Skeletal muscle cell (primary cell): ENCODE measurements around the gene HPX.

Experiments used
- DNase-seq: peaks from one replicate; pipeline ENCODE4 v3.0.0-alpha.2; 2010; ENCODE audit warnings: low read depth
- H3K4me3 ChIP-seq: 2 replicates; pipeline ENCODE4 v1.5.1; 2011; ENCODE audit warnings: low read depth, mild to moderate bottlenecking, control low read depth, low read length, moderate library complexity

The HPX gene

DNA sequence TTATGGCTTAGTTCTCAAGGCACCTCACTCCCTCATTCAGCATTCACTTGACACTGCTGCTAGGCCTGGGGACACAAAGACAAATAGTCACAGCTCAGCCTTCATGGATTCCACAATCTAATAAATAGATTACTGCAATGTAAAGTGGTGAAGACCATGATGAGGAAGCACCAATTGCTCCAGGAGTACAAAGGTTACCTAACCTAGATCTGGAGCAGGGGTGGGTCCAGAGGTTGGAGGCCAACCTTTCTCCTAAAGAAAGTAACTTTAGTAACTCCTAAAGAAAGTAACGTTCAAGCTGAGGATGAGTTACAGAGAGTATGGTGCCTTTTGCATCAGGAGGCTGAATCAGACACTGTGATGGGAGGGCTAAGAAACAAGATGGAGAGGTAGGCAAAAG lies 28.8 kb upstream of the HPX start:
- no peak for DNase-seq
- no peak overlapping the region for H3K4me3 ChIP-seq

DNA sequence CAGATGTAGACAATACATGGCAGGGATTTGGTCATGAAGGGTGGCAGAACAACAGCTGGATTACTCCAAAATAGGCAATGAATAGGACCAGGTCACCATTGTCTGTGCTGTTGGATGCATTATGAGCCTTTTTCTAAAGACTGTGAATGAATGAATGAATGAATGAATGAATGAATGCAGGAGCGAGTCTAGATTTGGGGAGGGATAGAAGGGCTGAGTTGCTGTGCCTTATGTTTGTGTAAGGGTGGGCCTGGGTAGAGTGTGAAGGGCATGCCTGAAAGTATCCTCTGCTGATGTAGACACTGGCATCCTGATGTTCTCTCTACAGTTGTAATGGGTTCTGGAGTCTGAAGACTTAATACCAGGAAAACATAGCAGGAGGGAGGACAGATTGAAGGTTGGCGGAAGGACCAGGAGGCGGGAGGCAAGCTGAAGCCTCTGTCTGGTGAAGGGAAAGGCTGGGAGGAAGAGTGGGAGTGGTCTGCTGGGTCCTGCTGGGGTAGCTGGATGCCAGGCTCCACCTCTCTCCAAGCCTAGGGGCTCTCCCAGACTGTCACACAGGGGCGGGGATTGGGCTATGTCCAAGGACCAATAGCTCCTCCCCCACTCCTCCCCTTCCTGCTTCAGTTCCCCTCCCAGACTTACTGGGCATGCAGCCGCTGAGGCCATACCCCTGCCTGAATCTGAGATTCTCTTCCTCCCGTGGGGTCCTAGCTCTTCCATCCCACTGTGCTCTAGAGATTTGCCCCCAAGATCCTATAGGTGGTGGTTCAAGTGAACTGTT lies 28.1 kb upstream of the HPX start:
- DNase-seq: peak; percentile 68

GRCh38 chr11:6459099-6459450 lies 18.3 kb upstream of the HPX start:
- H3K4me3 ChIP-seq: no peak overlapping the region
- no peak for DNase-seq

More for the DNA sequence above, 28.1 kb upstream of the HPX start:
- H3K4me3 ChIP-seq: no peak overlapping the region

- DNase-seq: no peak
- no peak overlapping the region for H3K4me3 ChIP-seq
Observed at GRCh38 chr11:6458352-6459098, 17.7 kb upstream of the HPX start.

DNA sequence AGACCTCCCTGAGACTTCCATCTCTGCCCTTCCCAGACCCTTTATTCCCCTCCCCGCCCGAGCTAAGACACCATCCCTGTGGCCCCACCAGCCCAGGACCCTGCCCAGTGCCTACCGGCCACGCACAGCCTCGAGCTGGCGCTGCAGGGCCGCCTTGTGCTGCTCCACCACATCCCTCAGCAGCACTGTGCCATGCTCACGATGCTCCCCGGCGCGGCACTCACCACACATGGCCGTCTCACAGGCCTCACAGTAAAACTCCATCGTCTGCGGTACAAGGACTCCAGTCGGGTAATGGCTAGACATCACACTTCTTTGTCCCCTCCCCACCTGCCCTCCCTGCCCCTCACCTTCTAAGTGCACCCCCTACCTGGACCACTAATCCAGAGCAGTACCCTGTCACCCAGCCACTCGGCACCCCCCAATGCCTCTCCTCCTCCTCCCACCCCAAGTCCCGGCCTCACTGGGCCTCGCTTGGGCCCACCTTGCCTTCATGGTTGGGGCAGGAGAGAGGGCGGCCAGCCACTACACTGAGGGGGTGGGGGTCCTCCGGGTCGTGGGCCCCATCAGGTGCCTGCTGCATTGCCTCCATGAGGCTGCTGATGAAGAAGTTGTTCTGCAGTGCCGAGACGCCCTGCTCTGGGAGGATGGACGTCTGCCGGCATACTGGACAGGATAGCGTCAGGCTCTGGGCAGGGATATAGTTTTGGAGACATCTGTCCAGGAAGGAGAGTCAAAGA lies 17.0 kb upstream of the HPX start:
- H3K4me3 ChIP-seq: no peak overlapping the region
- no peak for DNase-seq

DNA sequence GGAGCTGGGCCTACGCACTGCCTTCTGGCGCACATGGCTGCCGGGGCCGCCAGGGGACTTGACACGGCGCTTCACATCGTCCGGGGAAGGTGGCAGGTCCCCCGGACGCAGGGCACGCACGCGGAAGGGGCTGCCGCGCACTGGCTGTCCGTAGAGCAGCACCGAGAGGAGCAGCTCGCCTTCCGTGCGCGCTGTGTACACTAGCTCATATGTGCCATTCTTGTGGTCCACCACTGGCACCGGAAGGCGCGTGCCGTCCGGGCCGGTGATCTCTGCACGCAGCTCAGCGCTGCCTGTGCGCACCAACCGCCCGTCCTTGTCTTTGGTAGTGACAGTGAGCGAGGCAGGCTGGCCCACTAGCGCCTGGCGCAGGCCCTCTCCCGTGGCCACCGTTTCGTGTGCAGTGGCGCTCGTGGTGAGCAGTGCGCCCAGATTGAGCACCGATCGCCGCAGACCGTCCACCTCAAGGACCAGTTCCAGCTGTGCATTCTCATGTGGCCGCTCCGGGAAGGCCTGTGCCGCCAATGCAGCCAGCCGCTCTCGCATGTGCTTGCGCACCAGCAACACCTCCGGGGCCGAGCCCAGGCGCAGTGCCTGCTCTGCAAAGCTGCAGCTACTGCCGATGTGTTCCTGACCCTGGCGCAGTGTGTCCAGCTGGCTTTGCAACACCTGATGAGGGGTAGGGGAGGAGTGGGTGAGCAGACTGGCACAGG lies 15.7 kb upstream of the HPX start:
- no peak for DNase-seq
- no peak overlapping the region for H3K4me3 ChIP-seq

- no peak overlapping the region for H3K4me3 ChIP-seq
- no peak for DNase-seq
Observed at GRCh38 chr11:6455070-6455469, 14.3 kb upstream of the HPX start.

GRCh38 chr11:6453152-6453551 lies 12.4 kb upstream of the HPX start:
- no peak overlapping the region for H3K4me3 ChIP-seq
- DNase-seq: no peak

DNA sequence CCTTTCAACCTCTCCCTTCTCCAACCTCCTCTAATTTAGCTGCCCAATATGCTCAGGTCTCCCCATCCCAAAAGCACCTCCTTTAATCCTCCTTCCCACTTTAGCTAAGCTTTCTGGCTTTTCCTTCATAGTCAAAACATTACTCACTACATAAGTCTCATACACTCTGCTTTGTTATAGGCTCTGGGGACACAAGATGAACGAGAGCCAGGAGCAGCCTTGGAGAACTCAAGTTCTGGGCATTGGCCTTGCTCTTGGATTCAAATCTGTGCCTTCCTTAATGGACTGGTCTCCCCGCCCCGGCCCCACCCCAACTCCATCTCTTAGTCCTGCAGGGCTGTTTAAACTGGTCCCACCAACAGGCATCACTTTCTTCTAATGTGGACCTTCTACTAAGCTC lies 11.4 kb upstream of the HPX start:
- DNase-seq: no peak
- H3K4me3 ChIP-seq: no peak overlapping the region

GRCh38 chr11:6448574-6448973 lies 7.8 kb upstream of the HPX start:
- no peak for DNase-seq
- no peak overlapping the region for H3K4me3 ChIP-seq

- DNase-seq: peak; percentile 12
- no peak overlapping the region for H3K4me3 ChIP-seq
Observed at GRCh38 chr11:6443269-6444003, 2.6 kb upstream of the HPX start.

- DNase-seq: no peak
- no peak overlapping the region for H3K4me3 ChIP-seq
Observed at GRCh38 chr11:6442441-6442840, 1.7 kb upstream of the HPX start.

- DNase-seq: peak; percentile 9
Observed at GRCh38 chr11:6438979-6439571, 1.7 kb downstream of the HPX start.

DNA sequence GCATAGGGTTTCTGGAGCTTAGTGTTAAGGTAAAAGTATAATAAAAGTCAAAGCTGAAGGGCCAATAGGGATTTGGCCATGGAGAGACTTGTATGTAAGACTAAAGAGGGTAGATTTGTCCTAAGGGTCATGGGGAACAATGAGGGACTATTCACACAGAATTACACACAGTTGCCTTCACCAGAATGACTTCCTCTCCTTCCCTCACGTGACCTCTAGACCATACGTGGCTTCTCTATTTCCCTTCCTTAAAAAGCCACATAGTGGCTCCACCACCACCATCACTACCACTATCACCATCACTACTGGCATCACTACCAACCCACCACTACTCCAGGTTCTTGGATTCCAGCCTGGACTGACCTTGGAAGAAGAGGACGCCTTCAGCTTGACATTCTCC lies 2.8 kb downstream of the HPX start:
- H3K4me3 ChIP-seq: no peak overlapping the region
- no peak for DNase-seq

More at GRCh38 chr11:6438979-6439571, 1.7 kb downstream of the HPX start:
- H3K4me3 ChIP-seq: no peak overlapping the region

DNA sequence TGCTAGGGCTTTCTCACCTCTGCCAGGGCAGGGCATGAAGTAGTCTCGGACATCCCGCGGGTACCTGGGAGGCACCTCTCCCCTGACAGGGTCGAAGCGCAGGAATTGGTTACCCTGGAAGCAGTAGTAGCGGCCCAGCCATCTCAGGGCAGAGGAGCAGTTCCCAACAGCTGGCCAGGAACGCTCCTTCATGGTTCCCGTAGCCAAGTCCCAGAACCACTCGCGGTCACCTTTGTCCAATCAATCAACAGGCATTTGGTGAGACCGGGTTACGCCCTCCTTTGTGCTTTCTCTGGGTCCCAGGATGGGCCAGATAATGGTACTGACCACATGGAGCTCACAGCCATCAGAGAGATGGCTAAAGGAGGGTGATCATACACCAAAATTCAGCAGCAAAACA lies 3.4 kb downstream of the HPX start:
- no peak for DNase-seq
- H3K4me3 ChIP-seq: no peak overlapping the region

DNA sequence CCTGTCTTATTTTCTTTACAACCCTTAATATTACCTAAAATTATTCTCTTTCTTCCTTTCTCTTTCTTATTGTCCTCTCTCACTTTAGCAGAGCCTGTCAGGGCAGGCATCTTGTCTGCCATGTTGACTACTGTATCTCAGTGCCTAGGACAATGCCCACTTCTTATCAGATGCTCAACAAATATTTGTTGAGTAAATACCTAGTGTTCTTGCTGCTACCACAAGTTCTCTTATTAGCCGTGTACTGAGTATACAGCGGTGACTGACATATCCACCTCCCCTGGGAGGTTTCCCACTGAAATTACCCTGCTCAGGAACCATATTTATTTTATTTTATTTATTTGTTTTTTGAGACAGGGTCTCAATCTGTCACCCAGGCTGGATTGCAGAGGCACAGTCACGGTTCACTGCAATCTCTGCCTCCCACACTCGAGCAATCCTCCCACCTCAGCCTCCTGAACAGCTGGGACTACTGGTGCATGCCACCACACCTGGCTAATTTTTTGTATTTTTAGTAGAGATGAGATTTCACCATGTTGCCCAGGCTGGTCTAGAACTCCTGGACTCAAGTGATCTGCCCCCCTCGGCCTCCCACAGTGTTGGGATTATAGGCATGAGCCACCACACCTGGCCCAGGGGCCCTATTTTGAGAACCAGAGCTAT lies 6.7 kb downstream of the HPX start:
- no peak for DNase-seq
- H3K4me3 ChIP-seq: no peak overlapping the region

GRCh38 chr11:6431861-6432260 lies 8.9 kb downstream of the HPX start:
- no peak overlapping the region for H3K4me3 ChIP-seq
- peak; percentile 66 for DNase-seq

DNA sequence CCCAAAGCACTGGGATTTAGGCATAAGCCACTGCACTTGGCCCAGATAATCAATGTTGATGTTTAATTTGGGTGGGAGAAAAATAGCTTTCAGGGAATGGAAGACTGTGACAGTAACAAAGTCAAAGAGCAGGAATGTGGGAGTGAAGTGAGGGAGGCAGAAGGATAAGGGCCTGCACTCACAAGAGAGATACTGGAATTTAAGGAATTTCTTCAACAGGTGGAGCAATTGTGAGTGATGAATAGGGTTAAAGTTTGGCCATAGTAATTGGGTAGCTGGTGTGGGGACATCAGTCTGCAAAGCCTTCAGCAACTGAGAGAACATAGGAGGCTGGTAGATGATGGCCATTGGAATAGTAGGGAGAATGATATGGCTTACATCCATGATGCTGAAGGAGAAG lies 13.3 kb downstream of the HPX start:
- no peak for DNase-seq
- H3K4me3 ChIP-seq: no peak overlapping the region
